Limb (tissue), 2 donors: ENCODE measurements around the gene S1PR4.
"Not testable (repeated sequence)": the region's sequence is repeated elsewhere in the genome, so short reads cannot be mapped to it uniquely, and the experiment has no call there.

Experiments used
- DNase-seq, 2 donors: peaks; one replicate each; pipeline ENCODE4 v3.0.0-alpha.2; 2016; ENCODE audit errors: extremely low spot score in 2 of 2

The S1PR4 gene

GRCh38 chr19:3176715-3177501 is 1.7 kb upstream of the S1PR4 start:
- DNase-seq = peak in 1 of 2 donors; percentile 29

DNA sequence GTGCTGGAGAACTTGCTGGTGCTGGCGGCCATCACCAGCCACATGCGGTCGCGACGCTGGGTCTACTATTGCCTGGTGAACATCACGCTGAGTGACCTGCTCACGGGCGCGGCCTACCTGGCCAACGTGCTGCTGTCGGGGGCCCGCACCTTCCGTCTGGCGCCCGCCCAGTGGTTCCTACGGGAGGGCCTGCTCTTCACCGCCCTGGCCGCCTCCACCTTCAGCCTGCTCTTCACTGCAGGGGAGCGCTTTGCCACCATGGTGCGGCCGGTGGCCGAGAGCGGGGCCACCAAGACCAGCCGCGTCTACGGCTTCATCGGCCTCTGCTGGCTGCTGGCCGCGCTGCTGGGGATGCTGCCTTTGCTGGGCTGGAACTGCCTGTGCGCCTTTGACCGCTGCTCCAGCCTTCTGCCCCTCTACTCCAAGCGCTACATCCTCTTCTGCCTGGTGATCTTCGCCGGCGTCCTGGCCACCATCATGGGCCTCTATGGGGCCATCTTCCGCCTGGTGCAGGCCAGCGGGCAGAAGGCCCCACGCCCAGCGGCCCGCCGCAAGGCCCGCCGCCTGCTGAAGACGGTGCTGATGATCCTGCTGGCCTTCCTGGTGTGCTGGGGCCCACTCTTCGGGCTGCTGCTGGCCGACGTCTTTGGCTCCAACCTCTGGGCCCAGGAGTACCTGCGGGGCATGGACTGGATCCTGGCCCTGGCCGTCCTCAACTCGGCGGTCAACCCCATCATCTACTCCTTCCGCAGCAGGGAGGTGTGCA is 587 bp downstream of the S1PR4 start:
- peak in 1 of 2 donors; percentile 20 for DNase-seq

GRCh38 chr19:3179739-3180293 is 1.2 kb downstream of the S1PR4 start:
- DNase-seq = peak in 1 of 2 donors; percentile 24

- DNase-seq = no peak
These were observed 5.4 kb downstream of the S1PR4 start for GRCh38 chr19:3183721-3184641.

DNA sequence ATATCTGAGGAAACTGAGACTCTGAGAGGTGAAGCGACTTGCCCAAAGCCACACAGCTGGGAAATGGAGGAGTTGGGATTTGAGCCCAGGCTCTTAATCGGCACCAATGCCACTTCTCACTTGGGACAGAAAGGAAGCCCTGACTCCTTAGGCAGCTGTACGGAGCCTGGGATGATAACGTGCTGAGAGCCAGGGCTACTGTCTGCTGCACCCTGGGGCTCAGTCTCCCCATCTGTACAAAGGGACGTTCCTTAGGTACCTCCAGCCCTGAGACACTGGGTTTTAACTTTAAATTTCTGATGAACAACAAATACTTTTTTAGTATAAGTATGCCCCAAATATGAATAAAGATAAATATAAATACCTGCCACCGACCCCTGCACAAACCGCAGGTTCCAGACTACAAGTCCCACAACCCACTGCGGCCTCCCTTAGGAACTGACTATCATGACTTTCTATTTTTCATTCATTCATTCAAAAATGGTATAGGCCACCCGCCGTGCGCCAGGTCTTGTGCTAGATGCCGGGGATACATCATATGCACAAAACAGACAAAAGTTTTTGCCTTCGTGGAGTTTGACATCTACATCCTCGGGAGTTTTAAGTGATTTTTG is 6.4 kb downstream of the S1PR4 start:
- DNase-seq = peak in 1 of 2 donors; percentile 87

GRCh38 chr19:3185461-3186159 is 7.0 kb downstream of the S1PR4 start, which contains the start of gene NCLN:
NCLN (plus strand) TSS chr19:3185930; CDS start chr19:3186031, 101 bp downstream.
- DNase-seq = peak; percentile 97 to 98

GRCh38 chr19:3186160-3186688 is 7.7 kb downstream of the S1PR4 start:
- no peak for DNase-seq

DNA sequence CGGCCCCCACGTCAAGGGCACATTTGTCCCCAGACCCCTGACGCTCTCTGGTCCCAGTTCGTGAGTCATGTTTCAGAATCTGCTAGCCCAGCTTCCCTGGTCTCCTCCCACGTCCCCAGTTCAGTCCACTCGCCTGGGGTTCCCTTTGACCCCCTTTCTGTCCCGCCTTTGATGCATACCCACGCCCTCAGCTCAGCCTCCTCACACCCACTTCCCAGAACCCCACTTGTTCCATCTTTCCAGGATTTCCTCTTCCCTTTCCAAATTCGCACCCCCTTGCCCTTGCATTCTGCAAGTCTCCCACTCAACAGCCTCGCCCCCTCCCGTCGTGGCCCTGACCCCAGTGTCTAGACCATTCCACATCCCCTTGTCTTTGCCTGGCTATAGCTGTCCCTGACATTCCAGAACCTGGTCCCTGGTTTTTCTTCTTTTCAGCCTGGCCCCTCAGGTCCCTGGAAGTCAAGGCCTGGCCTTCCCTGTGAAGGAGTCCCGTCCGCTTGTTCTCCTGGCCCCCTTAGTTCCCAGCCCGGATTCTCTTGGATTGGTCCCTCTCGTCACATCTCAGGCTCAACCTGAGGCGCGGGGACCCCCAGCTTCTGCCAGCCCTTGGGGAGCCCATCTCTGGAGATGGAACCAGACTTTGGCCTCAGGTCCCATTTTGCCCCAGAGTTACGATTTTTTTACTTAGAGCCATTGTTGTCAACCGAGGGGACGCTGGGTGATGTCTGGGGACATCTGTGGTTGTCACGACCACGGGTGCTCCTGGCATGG is 8.5 kb downstream of the S1PR4 start:
- no peak for DNase-seq

- no peak for DNase-seq
These were observed 9.3 kb downstream of the S1PR4 start for GRCh38 chr19:3187662-3188511.

DNA sequence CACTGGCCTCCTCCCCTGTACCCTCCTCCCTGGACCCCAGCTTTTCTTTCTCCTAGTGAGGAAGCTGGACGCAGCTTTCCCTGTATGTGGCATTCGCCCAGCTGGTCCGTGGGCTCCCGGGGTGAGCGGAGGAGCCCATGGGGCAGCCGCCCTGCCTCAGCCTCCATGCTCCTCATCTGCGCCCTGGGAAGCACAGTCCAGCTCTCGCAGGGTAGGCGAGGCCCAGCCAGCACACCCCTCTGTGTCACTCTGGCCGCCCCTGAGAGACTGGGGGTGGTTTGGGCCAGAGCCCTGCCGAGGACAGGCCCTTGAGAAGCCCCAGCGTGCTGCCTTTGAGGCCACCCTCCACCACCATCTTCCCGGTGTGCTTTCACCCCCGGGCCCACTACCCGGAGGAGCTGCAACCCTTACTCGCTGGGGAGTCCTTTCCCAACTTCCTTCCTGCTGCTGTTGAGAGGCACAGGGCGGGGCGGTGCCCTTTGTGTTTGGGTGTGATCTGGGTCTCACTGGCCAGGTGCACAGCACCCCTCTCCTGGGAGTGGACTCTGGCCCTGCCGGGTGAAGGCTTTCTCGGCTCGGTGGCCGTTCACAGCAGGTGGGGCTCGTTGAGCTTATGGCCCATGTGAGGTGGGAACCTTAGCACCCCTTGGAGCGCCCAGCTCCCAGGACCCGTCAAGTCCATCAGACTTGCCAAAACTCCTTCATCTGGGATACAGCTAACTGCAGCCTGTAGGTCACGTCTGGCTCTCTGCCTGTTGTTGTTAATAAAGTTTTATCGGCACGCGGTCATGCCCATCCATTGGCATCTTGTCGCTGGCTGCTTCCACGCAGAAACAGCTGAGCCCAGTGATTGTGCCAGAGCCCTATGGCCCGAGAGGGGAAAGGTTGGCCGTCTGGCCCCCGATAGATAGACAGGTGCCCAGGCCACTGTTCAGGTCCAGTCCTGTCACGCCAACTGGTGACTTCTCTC is 10.3 kb downstream of the S1PR4 start:
- DNase-seq = no peak

GRCh38 chr19:3189702-3190469 is 11.3 kb downstream of the S1PR4 start:
- DNase-seq = no peak

- no peak for DNase-seq
These were observed 11.9 kb downstream of the S1PR4 start for GRCh38 chr19:3190470-3190770.

GRCh38 chr19:3190921-3191805 is 12.6 kb downstream of the S1PR4 start:
- no peak for DNase-seq

DNA sequence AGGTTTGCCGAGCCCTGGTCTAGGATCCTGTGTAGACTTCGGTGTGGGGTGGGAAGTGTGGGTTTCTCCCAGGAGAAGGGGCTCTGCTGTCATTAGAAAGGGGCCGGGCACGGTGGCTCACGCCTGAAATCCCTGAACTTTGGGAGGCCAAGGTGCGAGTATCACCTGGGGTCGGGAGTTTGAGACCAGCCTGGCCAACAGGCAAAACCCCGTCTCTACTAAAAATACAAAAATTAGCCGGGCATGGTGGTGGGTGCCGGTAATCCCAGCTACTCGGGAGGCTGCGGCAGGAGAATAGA is 13.2 kb downstream of the S1PR4 start:
- not testable (repeated sequence) for DNase-seq

DNA sequence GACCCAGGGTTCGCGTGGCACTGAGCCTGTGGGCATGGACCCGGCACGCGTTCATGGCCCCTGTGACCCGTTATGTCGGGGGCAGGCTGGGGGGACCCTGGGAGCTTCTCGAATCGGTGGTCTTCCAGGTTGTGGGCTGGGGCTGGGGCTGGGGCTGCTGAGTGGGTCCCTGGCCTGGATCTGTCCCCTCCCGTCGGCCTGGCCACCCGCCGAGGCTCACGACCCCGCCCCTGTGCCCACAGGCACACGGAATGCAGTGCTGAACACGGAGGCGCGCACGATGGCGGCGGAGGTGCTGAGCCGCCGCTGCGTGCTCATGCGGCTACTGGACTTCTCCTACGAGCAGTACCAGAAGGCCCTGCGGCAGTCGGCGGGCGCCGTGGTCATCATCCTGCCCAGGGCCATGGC is 13.7 kb downstream of the S1PR4 start:
- no peak for DNase-seq

GRCh38 chr19:3192684-3193083 is 14.1 kb downstream of the S1PR4 start:
- DNase-seq = no peak
